Neural cell (in vitro differentiated cells): Measurements from ENCODE around the gene UBE3D. TPM values are rescaled to one million over a fixed set of nuclear protein-coding genes. Genes with fewer than 3 reads are reported as not detected.

ENCODE experiments used
- H2AFZ ChIP-seq: fragments of 200-600, 300-800 bp; sonication (generic), shearing (Covaris generic); 2 replicates; pipeline ENCODE4 v1.6.0; 2014; ENCODE audit warnings: low read depth, mild to moderate bottlenecking, antibody characterized with exemption, low read length, moderate library complexity
- H3F3A ChIP-seq: fragments of 200-600 bp; shearing (Covaris generic); 2 replicates; pipeline ENCODE4 v1.6.1; 2016; ENCODE audit warnings: mild to moderate bottlenecking, moderate library complexity, mixed read lengths, antibody characterized with exemption, low read length; ENCODE audit not compliant: insufficient read depth, poor library complexity, severe bottlenecking
- H3K27ac ChIP-seq: fragments of 200-600, 300-800 bp; sonication (generic), shearing (Covaris generic); 2 replicates; pipeline ENCODE4 v1.5.1; 2014; ENCODE audit warnings: mild to moderate bottlenecking, low read length, moderate library complexity
- H3K27me3 ChIP-seq: fragments of 300-800, 200-600 bp; sonication (generic), shearing (Covaris generic); 2 replicates; pipeline ENCODE4 v1.6.0; 2014; ENCODE audit warnings: mild to moderate bottlenecking, low read depth, low read length, moderate library complexity; ENCODE audit not compliant: insufficient read depth
- H3K36me3 ChIP-seq: fragments of 300-800, 200-600 bp; sonication (generic), shearing (Covaris generic); 2 replicates; pipeline ENCODE4 v1.5.1; 2014; ENCODE audit warnings: mild to moderate bottlenecking, antibody characterized with exemption, low read length, moderate library complexity; ENCODE audit not compliant: insufficient read depth
- H3K4me2 ChIP-seq: fragments of 300-800, 200-600 bp; sonication (generic), shearing (Covaris generic); 2 replicates; pipeline ENCODE4 v1.6.0; 2014; ENCODE audit warnings: mild to moderate bottlenecking, low read length
- H3K4me3 ChIP-seq: fragments of 300-800, 200-600 bp; sonication (generic), shearing (Covaris generic); 2 replicates; pipeline ENCODE4 v1.5.1; 2014; ENCODE audit warnings: mild to moderate bottlenecking, low read length, moderate library complexity
- H3K79me2 ChIP-seq: fragments of 200-600 bp; shearing (Covaris generic); replicated peaks from 2 replicates; pipeline ENCODE4 v1.6.0; 2014; ENCODE audit warnings: mild to moderate bottlenecking, low read length, moderate library complexity; ENCODE audit not compliant: insufficient read depth
- H3K9ac ChIP-seq: fragments of 300-800, 200-600 bp; sonication (generic), shearing (Covaris generic); 2 replicates; pipeline ENCODE4 v1.6.1; 2016; ENCODE audit warnings: mild to moderate bottlenecking, low read length, mixed read lengths
- H3K9me2 ChIP-seq: fragments of 200-600 bp; shearing (Covaris generic); 2 replicates; pipeline ENCODE4 v1.6.1; 2016; ENCODE audit warnings: mild to moderate bottlenecking, low read length, mixed read lengths; ENCODE audit not compliant: insufficient read depth
- H3K9me3 ChIP-seq: fragments of 200-600, 300-800 bp; sonication (generic), shearing (Covaris generic); 2 replicates; pipeline ENCODE4 v1.6.1; 2016; ENCODE audit warnings: mild to moderate bottlenecking, mixed run types, low read length, moderate library complexity, mixed read lengths
- H4K20me1 ChIP-seq: fragments of 200-600 bp; shearing (Covaris generic); 2 replicates; pipeline ENCODE4 v1.6.1; 2016; ENCODE audit warnings: mild to moderate bottlenecking, mixed run types; ENCODE audit not compliant: insufficient read depth
- CTCF ChIP-seq: fragments of 450-650 bp; IDR thresholded peaks from 2 replicates; pipeline ENCODE4 v1.5.1; 2014; ENCODE audit warnings: antibody characterized with exemption, mild to moderate bottlenecking, moderate library complexity; ENCODE audit not compliant: poor library complexity, severe bottlenecking
- EP300 ChIP-seq: fragments of 450-650 bp; conservative IDR thresholded peaks from 2 replicates; pipeline ENCODE4 v1.6.1; 2014; ENCODE audit warnings: antibody characterized with exemption, mild to moderate bottlenecking, moderate library complexity; ENCODE audit not compliant: poor library complexity, severe bottlenecking
- EZH2 ChIP-seq: fragments of 200-600, 300-800 bp; shearing (Covaris generic), sonication (generic); IDR thresholded peaks from 2 replicates; pipeline ENCODE4 v1.6.1; 2014; ENCODE audit warnings: antibody characterized with exemption, low read length, borderline replicate concordance, mild to moderate bottlenecking; ENCODE audit not compliant: insufficient read depth, poor library complexity, severe bottlenecking
- MXI1 ChIP-seq: fragments of 450-650 bp; conservative IDR thresholded peaks from 2 replicates; pipeline ENCODE4 v1.6.1; 2014; ENCODE audit warnings: antibody characterized with exemption, mild to moderate bottlenecking; ENCODE audit not compliant: poor library complexity, severe bottlenecking
- POLR2AphosphoS5 ChIP-seq: IDR thresholded peaks from 2 replicates; pipeline ENCODE4 v1.6.1; 2012
- RAD21 ChIP-seq: fragments of 450-650 bp; conservative IDR thresholded peaks from 2 replicates; pipeline ENCODE4 v1.6.1; 2014; ENCODE audit warnings: antibody characterized with exemption, mild to moderate bottlenecking, moderate library complexity
- REST ChIP-seq: IDR thresholded peaks from 2 replicates; pipeline ENCODE4 v1.6.1; 2012; ENCODE audit warnings: borderline replicate concordance
- SMC3 ChIP-seq: fragments of 450-650 bp; conservative IDR thresholded peaks from 2 replicates; pipeline ENCODE4 v1.6.1; 2014; ENCODE audit warnings: antibody characterized with exemption, mild to moderate bottlenecking, moderate library complexity; ENCODE audit not compliant: poor library complexity
- TAF1 ChIP-seq: IDR thresholded peaks from 2 replicates; pipeline ENCODE4 v1.6.1; 2012; ENCODE audit warnings: low read depth
- polyA plus RNA-seq: library from polyadenylated mRNA; depleted of rRNA; stranded (reverse); fragments of >200 nt; gene quantifications from 2 replicates; pipeline ENCODE4 v1.2.3, GENCODE V29; 2014

UBE3D gene
- polyA plus RNA-seq, 1 donor from 2014 or later: 11.6 TPM

GRCh38 chr6:83083476-83083875 is 17.8 kb upstream of the UBE3D start:
- H3K9me2 ChIP-seq: no peaks in the 10 kb centered on the region
- H4K20me1 ChIP-seq: no peaks in the 10 kb centered on the region
- no peak overlapping the region for H2AFZ ChIP-seq
- no peaks in the 10 kb centered on the region for H3F3A ChIP-seq
- no peak overlapping the region for H3K4me3 ChIP-seq
- H3K9me3 ChIP-seq: no peaks in the 10 kb centered on the region
- no peaks in the 10 kb centered on the region for H3K36me3 ChIP-seq
- peaks cover 7% of the 10 kb centered on the region for H3K79me2 ChIP-seq
- no peak overlapping the region for H3K9ac ChIP-seq
- no peak overlapping the region for H3K4me2 ChIP-seq
- H3K27me3 ChIP-seq: no peaks in the 10 kb centered on the region
- no peak overlapping the region for H3K27ac ChIP-seq
- TF ChIP-seq POLR2AphosphoS5: no peak
- no peak for TF ChIP-seq SMC3
- no peak for TF ChIP-seq EP300
- no peak for TF ChIP-seq MXI1
- TF ChIP-seq RAD21: no peak
- TF ChIP-seq TAF1: no peak
- TF ChIP-seq REST: no peak
- TF ChIP-seq EZH2: no peak
- no peak for TF ChIP-seq CTCF

DNA sequence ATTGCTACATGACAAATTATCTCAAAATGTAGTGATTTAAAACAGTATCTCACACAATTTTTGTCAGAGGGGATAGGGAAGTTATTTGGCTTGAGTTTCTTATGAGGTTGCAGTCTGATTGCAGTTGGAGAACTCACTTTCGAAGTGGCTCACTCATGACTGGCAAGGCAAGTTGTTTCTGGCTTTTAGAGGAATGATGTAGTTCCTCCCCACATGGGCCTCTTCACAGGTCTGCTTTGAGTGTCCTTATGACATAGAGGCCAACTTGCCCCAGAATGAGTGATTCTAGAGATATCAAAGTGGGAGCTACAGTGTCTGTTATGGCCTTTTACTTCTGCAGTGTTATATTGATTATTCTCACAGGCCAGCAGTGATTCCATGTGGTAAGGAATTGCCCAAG is 8.0 kb upstream of the UBE3D start:
- Histone ChIP-seq H3K27ac (no peak overlapping the region), H3K9ac (no peak overlapping the region), H3K4me2 (no peak overlapping the region), H3K4me3 (no peak overlapping the region), H3K9me3 (no peaks in the 10 kb centered on the region), H3K9me2 (no peaks in the 10 kb centered on the region), H2AFZ (no peak overlapping the region), H3F3A (no peaks in the 10 kb centered on the region), H3K79me2 (peaks cover 61% of the 10 kb centered on the region), H4K20me1 (no peaks in the 10 kb centered on the region), H3K36me3 (no peaks in the 10 kb centered on the region), H3K27me3 (no peaks in the 10 kb centered on the region)
- TF ChIP-seq EZH2: no peak
- TF ChIP-seq POLR2AphosphoS5: no peak
- TF ChIP-seq CTCF: no peak
- no peak for TF ChIP-seq MXI1
- no peak for TF ChIP-seq SMC3
- TF ChIP-seq RAD21: no peak
- no peak for TF ChIP-seq TAF1
- no peak for TF ChIP-seq REST
- TF ChIP-seq EP300: no peak
